ENCODE results near the gene KLK10.
"Not testable (repeated sequence)": the region's sequence is repeated elsewhere in the genome, so short reads cannot be mapped to it uniquely, and the experiment has no call there.

The KLK10 gene

GRCh38 chr19:50975766-50976165 is 43.7 kb downstream of the KLK10 start:
- H3K4me3 ChIP-seq (ENCODE audit: control insufficient read depth, low read depth, low read length): no peak overlapping the region
- no peak for DNase-seq (ENCODE audit: low read depth)
- no peak for TF ChIP-seq CTCF (IDR thresholded peaks at IDR 0.05; ENCODE audit: control insufficient read depth, insufficient read depth, low read depth, low read length, missing control alignments)

- no peak overlapping the region for H3K4me3 ChIP-seq (ENCODE audit: control insufficient read depth, low read depth, low read length)
- no peak for TF ChIP-seq CTCF (IDR thresholded peaks at IDR 0.05; ENCODE audit: control insufficient read depth, insufficient read depth, low read depth, low read length, missing control alignments)
- no peak for DNase-seq (ENCODE audit: low read depth)
Measured at GRCh38 chr19:50974702-50975556, 44.6 kb downstream of the KLK10 start.

- DNase-seq (ENCODE audit: low read depth): no peak
- no peak overlapping the region for H3K4me3 ChIP-seq (ENCODE audit: control insufficient read depth, low read depth, low read length)
- TF ChIP-seq CTCF (IDR thresholded peaks at IDR 0.05; ENCODE audit: control insufficient read depth, insufficient read depth, low read depth, low read length, missing control alignments): no peak
Measured at GRCh38 chr19:50972795-50973376, 46.6 kb downstream of the KLK10 start.

GRCh38 chr19:50969810-50970209 is 49.7 kb downstream of the KLK10 start:
- H3K4me3 ChIP-seq (ENCODE audit: control insufficient read depth, low read depth, low read length); DNase-seq (ENCODE audit: low read depth): not testable (repeated sequence)

- no peak for DNase-seq (ENCODE audit: low read depth)
- H3K4me3 ChIP-seq (ENCODE audit: control insufficient read depth, low read depth, low read length): no peak within 1 kb of the TSS
- TF ChIP-seq CTCF (IDR thresholded peaks at IDR 0.05; ENCODE audit: control insufficient read depth, insufficient read depth, low read depth, low read length, missing control alignments): no peak
Measured at GRCh38 chr19:50969413-50969760, 50.1 kb downstream of the KLK10 start, which contains the start of gene KLK6. TSS of gene KLK6 (minus strand) at chr19:50969591. CDS start at chr19:50968104, 1,487 bp downstream.

- no peak for DNase-seq (ENCODE audit: low read depth)
- no peak overlapping the region for H3K4me3 ChIP-seq (ENCODE audit: control insufficient read depth, low read depth, low read length)
- TF ChIP-seq CTCF (IDR thresholded peaks at IDR 0.05; ENCODE audit: control insufficient read depth, insufficient read depth, low read depth, low read length, missing control alignments): no peak
Measured at GRCh38 chr19:50968716-50969412, 50.6 kb downstream of the KLK10 start.
